RWPE2 (cell line): Measurements from ENCODE around the gene STK4.

Experiments used
- ATAC-seq: fragments of 200-7000 bp; cut with Tn5 transposase; 3 replicates; pipeline ENCODE4 v1.9.1; 2021; ENCODE audit warnings: low read depth
- DNase-seq: peaks from one replicate; pipeline ENCODE4 v3.0.0-alpha.2; 2020; ENCODE audit warnings: low spot score
- H3K27ac ChIP-seq: fragments of 450-650 bp; 2 replicates; pipeline ENCODE4 v1.5.1; 2017; ENCODE audit warnings: mild to moderate bottlenecking; ENCODE audit not compliant: poor library complexity, severe bottlenecking
- H3K27me3 ChIP-seq: fragments of 250-450 bp; sonication (Bioruptor Pico); 2 replicates; pipeline ENCODE4 v1.5.1; 2021; ENCODE audit warnings: mild to moderate bottlenecking, moderate library complexity; ENCODE audit not compliant: insufficient read depth, poor library complexity, severe bottlenecking
- H3K36me3 ChIP-seq: fragments of 250-450 bp; sonication (Bioruptor Pico); 2 replicates; pipeline ENCODE4 v1.5.1; 2020; ENCODE audit warnings: low read depth, mild to moderate bottlenecking, moderate library complexity
- H3K4me1 ChIP-seq: fragments of 250-450 bp; sonication (Bioruptor Pico); 2 replicates; pipeline ENCODE4 v1.5.1; 2021; ENCODE audit warnings: mild to moderate bottlenecking, moderate library complexity; ENCODE audit not compliant: insufficient read depth, poor library complexity, severe bottlenecking
- H3K4me3 ChIP-seq: fragments of 250-450 bp; sonication (Bioruptor Pico); 2 replicates; pipeline ENCODE4 v1.5.1; 2021; ENCODE audit warnings: mild to moderate bottlenecking, moderate library complexity; ENCODE audit not compliant: severe bottlenecking
- H3K9me3 ChIP-seq: fragments of 250-450 bp; sonication (Bioruptor Pico); 2 replicates; pipeline ENCODE4 v1.5.1; 2021; ENCODE audit warnings: mild to moderate bottlenecking, moderate library complexity; ENCODE audit not compliant: severe bottlenecking
- TF ChIP-seq, protein P1 (sequence below): fragments of 450-650 bp; IDR thresholded peaks from one replicate; pipeline ENCODE4 v1.5.1; 2017; ENCODE audit warnings: mild to moderate bottlenecking, moderate library complexity; ENCODE audit not compliant: poor library complexity, severe bottlenecking

The STK4 gene

DNA sequence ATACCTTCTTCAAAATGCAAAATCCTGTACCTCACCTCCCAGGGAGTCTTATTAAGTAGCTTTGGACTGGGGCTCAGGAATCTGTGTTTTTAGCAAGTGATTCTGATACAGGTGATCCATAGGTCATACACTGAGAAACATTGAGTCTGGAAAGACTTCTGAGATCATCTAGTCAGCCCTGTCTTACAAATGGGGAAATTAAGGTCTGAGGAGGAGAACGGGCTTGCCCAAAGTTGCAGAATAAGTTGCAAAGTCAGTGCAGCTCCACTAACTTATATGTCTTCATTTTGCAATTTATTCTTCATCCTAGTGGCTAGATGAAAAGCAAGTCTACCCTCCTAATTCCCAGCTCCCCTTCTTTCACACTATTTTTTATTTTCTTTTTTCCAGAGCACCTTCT, 105.8 kb downstream of the STK4 start:
- DNase-seq (no peak), ATAC-seq (no peak)
- Histone ChIP-seq H3K9me3 (no peaks in the 10 kb centered on the region), H3K27me3 (no peaks in the 10 kb centered on the region), H3K4me3 (no peak overlapping the region), H3K36me3 (peaks cover 42% of the 10 kb centered on the region), H3K4me1 (peaks cover 24% of the 10 kb centered on the region), H3K27ac (peak overlapping the region; percentile 61)
- TF ChIP-seq, protein P1, sequence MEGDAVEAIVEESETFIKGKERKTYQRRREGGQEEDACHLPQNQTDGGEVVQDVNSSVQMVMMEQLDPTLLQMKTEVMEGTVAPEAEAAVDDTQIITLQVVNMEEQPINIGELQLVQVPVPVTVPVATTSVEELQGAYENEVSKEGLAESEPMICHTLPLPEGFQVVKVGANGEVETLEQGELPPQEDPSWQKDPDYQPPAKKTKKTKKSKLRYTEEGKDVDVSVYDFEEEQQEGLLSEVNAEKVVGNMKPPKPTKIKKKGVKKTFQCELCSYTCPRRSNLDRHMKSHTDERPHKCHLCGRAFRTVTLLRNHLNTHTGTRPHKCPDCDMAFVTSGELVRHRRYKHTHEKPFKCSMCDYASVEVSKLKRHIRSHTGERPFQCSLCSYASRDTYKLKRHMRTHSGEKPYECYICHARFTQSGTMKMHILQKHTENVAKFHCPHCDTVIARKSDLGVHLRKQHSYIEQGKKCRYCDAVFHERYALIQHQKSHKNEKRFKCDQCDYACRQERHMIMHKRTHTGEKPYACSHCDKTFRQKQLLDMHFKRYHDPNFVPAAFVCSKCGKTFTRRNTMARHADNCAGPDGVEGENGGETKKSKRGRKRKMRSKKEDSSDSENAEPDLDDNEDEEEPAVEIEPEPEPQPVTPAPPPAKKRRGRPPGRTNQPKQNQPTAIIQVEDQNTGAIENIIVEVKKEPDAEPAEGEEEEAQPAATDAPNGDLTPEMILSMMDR = no peak

DNA sequence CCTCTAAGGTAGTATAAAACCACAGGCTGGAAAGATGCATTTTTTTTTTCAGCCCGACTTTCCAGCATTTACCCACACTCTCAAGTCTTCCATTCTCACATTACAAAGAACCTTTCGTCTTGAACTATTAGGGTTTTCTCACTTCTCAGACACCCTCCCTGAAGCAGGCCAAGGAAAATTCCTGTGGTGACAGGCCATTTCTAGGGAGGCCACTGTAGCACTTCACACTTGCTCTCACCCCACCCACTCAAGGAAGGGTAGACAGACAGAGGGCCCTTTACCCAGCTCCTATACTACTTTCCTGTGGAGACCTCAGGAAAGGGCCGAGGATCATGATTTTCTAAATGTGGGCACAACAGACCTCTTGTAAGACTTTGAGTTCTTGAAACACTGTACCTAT, 106.9 kb downstream of the STK4 start:
- TF ChIP-seq, protein P1 = no peak
- no peak for ATAC-seq
- peaks cover 13% of the 10 kb centered on the region for H3K4me1 ChIP-seq
- DNase-seq = no peak
- H3K36me3 ChIP-seq = peaks cover 51% of the 10 kb centered on the region
- H3K27me3 ChIP-seq = no peaks in the 10 kb centered on the region
- no peaks in the 10 kb centered on the region for H3K9me3 ChIP-seq
- no peak overlapping the region for H3K27ac ChIP-seq
- H3K4me3 ChIP-seq = no peak overlapping the region

DNA sequence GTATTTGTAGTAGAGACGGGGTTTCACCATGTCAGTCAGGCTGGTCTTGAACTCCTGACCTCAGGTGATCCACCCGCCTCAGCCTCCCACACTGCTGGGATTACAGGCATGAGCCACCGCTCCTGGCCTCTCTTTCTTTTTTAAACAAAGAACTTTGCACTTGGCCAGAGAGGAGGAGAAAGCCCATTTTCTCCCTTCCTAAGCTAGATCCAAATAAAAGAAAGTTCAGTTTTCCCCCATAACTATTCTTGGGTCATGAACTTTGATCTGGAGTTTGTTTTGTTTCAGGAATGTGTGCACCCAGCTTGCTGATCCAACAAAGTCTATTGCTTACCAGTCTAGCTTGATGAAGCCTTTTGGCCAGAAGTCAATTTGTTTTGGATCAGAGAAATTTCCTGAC, 111.2 kb downstream of the STK4 start:
- H3K36me3 ChIP-seq = peaks cover 77% of the 10 kb centered on the region
- no peaks in the 10 kb centered on the region for H3K4me1 ChIP-seq
- ATAC-seq (no peak), DNase-seq (no peak)
- TF ChIP-seq, protein P1 = no peak
- no peaks in the 10 kb centered on the region for H3K27me3 ChIP-seq
- no peaks in the 10 kb centered on the region for H3K9me3 ChIP-seq
- H3K4me3 ChIP-seq = no peak overlapping the region
- no peak overlapping the region for H3K27ac ChIP-seq

DNA sequence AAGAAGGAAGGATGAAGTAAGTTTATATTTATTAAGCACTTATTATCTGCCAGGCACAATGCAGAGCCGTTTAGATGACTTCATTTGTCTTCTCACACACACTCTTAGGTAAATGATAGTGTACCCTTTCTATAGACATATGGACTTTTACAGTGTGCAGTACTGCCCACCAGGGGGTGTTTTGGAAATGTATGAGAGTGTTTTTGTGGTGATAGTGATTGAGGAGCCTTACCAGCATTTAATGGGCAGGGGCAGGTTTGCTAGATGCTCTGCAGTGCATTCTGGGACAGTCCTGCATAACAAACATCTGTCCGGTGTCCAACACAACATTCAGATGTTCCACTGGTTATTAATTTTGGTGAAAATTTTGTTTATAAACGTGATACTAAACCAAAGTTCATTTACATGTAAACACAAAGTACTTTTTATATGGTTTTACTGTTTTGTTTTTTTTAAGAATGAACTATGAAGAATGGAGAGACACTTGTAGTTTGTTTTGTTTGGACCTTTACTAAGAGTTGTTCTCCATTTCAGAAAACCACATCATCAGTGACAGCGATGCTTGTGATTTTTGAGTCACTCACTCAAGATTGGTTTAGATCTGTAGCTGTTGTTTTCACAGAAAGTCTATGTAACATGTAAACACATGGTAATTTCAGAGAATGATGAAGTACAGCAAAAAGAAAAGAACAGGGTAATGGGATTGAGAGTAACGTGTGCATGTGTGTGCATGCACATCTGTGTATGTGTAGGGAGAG, 114.7 kb downstream of the STK4 start:
- H3K27me3 ChIP-seq = no peaks in the 10 kb centered on the region
- TF ChIP-seq, protein P1 = peak; percentile 85
- H3K36me3 ChIP-seq = peaks cover 64% of the 10 kb centered on the region
- no peak overlapping the region for H3K4me3 ChIP-seq
- H3K9me3 ChIP-seq = no peaks in the 10 kb centered on the region
- ATAC-seq (peak; percentile 64), DNase-seq (no peak)
- H3K27ac ChIP-seq = no peak overlapping the region
- H3K4me1 ChIP-seq = no peaks in the 10 kb centered on the region

DNA sequence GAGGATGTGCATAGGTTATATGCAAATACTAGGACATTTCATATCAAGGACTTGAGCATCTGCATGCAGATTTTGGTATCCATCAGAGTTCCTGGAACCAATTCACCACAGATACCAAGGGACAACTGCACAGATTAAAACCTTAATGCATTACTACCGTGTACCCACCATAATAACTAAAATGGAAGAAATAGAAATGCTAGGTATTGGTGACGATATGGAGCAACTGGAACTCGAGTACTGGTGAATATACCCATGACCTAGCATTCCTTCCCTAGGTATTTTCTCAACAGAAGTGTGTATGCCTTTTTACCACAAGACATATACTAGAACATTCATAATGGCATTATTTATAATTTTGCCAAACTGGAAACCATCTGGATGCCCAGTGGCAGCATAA, 116.2 kb downstream of the STK4 start:
- H3K9me3 ChIP-seq = no peaks in the 10 kb centered on the region
- H3K4me1 ChIP-seq = peaks cover 5% of the 10 kb centered on the region
- H3K27ac ChIP-seq = no peak overlapping the region
- TF ChIP-seq, protein P1 = no peak
- H3K4me3 ChIP-seq = no peak overlapping the region
- DNase-seq = no peak
- no peaks in the 10 kb centered on the region for H3K27me3 ChIP-seq
- H3K36me3 ChIP-seq = peaks cover 55% of the 10 kb centered on the region
- ATAC-seq = no peak
